GM10266 (cell line): ENCODE results near the gene PAPPA.

ENCODE experiments used
- DNase-seq: peaks from one replicate; pipeline ENCODE4 v3.0.0; 2012; ENCODE audit errors: extremely low spot score
- TF ChIP-seq, protein P1 (sequence below): IDR thresholded peaks from 2 replicates; pipeline ENCODE4 v1.5.1; 2012; ENCODE audit warnings: mild to moderate bottlenecking, low read depth; ENCODE audit not compliant: control insufficient read depth, insufficient read depth; ENCODE audit errors: missing control alignments

PAPPA gene

DNA sequence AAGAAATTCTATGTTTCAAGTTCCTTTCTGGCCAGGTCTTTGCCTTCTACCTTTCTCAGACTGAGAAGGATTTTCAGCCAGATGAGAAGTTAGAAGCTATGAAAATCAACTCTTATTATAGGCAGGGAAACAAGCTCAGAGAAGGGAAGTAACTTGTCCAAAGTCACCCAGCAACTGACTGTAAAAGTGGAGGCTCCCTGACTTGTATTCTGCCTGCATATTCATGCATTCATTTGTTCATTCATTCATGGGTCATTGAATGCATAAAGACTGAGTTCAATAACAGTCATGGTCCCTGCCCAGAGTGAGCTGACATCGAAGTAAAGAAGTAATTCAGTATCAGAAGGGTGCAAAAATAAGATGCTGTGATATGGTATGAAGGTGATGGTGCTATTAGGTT, 239.6 kb downstream of the PAPPA start:
- DNase-seq = no peak
- TF ChIP-seq, protein P1, sequence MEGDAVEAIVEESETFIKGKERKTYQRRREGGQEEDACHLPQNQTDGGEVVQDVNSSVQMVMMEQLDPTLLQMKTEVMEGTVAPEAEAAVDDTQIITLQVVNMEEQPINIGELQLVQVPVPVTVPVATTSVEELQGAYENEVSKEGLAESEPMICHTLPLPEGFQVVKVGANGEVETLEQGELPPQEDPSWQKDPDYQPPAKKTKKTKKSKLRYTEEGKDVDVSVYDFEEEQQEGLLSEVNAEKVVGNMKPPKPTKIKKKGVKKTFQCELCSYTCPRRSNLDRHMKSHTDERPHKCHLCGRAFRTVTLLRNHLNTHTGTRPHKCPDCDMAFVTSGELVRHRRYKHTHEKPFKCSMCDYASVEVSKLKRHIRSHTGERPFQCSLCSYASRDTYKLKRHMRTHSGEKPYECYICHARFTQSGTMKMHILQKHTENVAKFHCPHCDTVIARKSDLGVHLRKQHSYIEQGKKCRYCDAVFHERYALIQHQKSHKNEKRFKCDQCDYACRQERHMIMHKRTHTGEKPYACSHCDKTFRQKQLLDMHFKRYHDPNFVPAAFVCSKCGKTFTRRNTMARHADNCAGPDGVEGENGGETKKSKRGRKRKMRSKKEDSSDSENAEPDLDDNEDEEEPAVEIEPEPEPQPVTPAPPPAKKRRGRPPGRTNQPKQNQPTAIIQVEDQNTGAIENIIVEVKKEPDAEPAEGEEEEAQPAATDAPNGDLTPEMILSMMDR = no peak

DNA sequence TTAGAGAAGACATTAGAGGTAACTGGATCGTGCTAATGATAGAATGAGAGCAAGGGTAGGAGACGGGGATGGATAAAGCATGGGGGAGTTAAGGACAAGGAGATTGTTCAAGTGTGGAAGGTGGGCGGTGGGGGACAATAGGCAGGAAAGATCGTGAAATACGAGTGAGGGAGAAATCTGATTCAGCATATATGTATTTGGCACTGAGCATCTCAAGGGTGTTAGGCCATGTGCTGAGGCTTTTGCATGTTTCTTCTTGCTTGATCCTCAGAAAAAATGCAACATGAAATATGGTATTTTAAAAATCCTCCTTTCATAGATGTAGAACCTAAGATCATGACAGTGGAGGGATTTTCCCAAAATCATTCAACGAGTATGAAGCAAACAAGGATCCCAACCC, 240.5 kb downstream of the PAPPA start:
- no peak for DNase-seq
- TF ChIP-seq, protein P1 = no peak

DNA sequence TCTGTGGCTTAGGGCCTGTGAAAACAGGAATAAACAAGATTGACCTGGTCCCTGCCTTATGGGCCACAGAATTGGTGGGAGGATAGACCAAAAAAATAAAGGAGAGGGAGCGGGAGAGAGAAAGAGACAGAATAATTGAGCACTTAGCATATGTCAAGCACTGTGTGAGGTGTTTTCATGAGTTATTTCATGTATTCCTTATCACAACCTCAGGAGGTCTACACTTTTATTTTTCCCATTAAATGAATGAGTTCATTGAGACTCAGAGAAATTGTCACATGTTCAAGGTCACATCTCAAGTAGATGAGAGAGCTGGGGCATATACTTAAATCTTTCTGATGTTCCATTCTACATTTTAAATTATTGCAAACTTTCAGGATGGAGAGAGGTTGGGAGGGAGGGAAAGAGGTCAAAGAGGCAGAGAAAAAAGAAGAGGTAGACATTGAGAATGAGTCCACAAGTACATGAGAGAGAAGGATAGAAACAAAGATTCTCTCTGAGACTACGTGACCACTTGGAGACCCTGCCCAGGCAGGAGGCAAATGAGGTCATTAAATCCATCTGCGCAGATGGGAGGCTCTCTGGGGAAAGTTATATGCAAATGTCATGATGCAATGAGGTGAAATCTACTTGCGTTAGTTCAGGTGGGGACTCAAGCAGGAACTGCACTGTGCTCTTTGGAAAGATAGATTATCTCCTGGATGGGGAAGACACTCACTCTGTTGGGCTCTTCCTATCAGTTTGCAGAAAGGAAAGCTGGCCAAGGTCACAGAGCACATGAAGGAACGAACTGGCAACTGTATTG, 241.5 kb downstream of the PAPPA start:
- TF ChIP-seq, protein P1 = no peak
- DNase-seq = no peak

DNA sequence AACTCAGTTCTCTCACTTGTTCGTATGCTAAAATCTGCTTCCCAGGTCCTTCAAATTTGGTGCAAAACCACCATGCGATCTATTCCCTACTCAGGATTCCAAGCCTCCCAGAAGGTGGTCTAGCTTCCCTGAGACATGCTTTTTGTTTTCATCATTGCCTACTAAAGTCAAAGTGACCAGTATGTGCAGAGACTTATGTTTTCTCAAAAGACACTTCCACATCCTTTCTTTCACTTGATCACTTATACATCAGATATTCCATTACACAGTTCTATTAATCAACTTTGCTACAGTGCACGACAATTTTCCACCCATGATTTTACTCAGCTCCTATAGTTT, 242.1 kb downstream of the PAPPA start:
- TF ChIP-seq, protein P1 = no peak
- no peak for DNase-seq

DNA sequence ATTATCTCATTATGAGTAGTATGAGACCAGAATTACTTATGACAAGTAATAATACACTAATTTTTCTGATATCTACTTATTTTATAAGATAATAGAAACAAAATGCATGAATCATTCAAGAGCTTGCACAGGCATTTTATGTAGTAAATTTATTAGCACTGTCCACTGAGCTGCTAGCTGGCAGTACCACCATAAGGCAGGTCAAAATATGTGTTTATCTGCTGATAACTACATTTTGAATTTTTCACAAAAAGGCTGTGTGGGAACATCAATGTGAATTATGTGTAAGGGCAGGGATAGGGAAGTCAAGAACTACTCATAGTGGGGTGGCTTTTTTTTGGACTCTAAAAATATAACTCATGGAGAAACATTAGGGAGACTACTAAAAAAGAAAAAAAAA, 249.6 kb downstream of the PAPPA start:
- TF ChIP-seq, protein P1 = no peak
- no peak for DNase-seq

DNA sequence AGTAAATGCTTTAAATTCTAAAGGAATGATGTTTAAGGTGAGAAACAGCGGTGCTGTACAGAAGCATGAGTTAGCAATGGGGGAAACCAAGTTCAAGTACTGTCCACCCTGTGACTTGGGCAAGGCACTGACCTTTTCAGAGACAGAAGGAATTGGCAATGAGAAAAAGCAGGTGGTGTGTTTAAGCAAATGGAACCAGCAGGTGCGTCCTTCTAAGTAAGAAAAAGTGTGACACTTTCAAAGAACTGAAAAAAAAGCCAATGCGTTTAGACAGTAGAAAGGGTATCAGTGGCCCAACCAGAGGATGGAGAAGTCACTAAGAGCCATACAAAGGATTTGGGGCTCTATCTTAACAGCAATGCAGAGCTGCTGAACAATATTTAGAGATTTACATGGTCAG, 250.6 kb downstream of the PAPPA start:
- TF ChIP-seq, protein P1 = no peak
- DNase-seq = no peak

DNA sequence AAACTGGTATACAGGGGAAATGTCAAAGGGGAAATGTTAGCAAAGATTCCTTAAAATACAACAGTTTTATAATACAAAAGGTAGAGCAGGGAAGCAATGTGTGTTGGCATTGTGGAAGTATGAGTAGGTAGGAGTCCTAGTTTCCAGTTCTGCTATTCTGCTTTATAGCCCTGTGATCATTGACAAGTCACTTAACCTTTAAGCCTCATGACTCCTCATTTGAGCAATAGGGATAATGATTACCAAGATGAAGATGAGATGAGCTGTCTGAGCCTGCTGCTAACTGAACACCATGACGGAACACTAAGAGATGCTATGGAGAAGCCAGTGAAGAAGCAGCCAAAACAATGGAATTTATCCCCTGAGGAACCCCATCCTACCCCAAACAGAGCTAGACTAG, 251.7 kb downstream of the PAPPA start:
- no peak for DNase-seq
- TF ChIP-seq, protein P1 = no peak
